SU-DHL-6 (cell line): ENCODE results near the gene ST14.

Experiments used
- H2AFZ ChIP-seq: fragments of 200-600 bp; sonication (generic); 2 replicates; pipeline ENCODE4 v1.6.1; 2014; ENCODE audit warnings: low read depth, mild to moderate bottlenecking, moderate library complexity, mixed read lengths, antibody characterized with exemption, low read length; ENCODE audit not compliant: severe bottlenecking
- H3F3A ChIP-seq: fragments of 200-600 bp; shearing (Covaris generic); 2 replicates; pipeline ENCODE4 v1.6.0; 2016; ENCODE audit warnings: antibody characterized with exemption, mild to moderate bottlenecking; ENCODE audit not compliant: insufficient read depth
- H3K27ac ChIP-seq: fragments of 200-600 bp; sonication (generic); 2 replicates; pipeline ENCODE4 v1.5.1; 2016; ENCODE audit warnings: low read depth, mild to moderate bottlenecking, low read length, moderate library complexity, mixed read lengths
- H3K27me3 ChIP-seq: fragments of 200-600 bp; sonication (generic), shearing (Covaris generic); 2 replicates; pipeline ENCODE4 v1.6.0; 2014; ENCODE audit warnings: mild to moderate bottlenecking, low read length
- H3K36me3 ChIP-seq: fragments of 200-600 bp; sonication (generic); 2 replicates; pipeline ENCODE4 v1.6.1; 2014; ENCODE audit warnings: mild to moderate bottlenecking, low read length, mixed read lengths
- H3K4me2 ChIP-seq: fragments of 300-600, 200-600 bp; shearing (Covaris generic), sonication (generic); 2 replicates; pipeline ENCODE4 v1.6.0; 2014; ENCODE audit warnings: low read length, low read depth, mild to moderate bottlenecking; ENCODE audit not compliant: poor library complexity, severe bottlenecking
- H3K4me3 ChIP-seq: fragments of 200-600 bp; sonication (generic); 2 replicates; pipeline ENCODE4 v1.5.1; 2014; ENCODE audit warnings: antibody characterized with exemption, low read length, mild to moderate bottlenecking, mixed read lengths; ENCODE audit not compliant: insufficient read depth, poor library complexity, severe bottlenecking
- H3K79me2 ChIP-seq: fragments of 200-600 bp; sonication (generic); 2 replicates; pipeline ENCODE4 v1.6.1; 2014; ENCODE audit warnings: mild to moderate bottlenecking, low read length, moderate library complexity; ENCODE audit not compliant: insufficient read depth
- H3K9ac ChIP-seq: fragments of 200-600 bp; sonication (generic); 2 replicates; pipeline ENCODE4 v1.7.0; 2014; ENCODE audit warnings: mild to moderate bottlenecking, low read length
- H3K9me2 ChIP-seq: fragments of 200-600 bp; sonication (generic); replicated peaks from 2 replicates; pipeline ENCODE4 v1.6.1; 2014; ENCODE audit warnings: low read length; ENCODE audit not compliant: insufficient read depth
- H3K9me3 ChIP-seq: fragments of 200-600 bp; sonication (generic); 2 replicates; pipeline ENCODE4 v1.6.1; 2014; ENCODE audit warnings: low read length, mixed read lengths; ENCODE audit not compliant: insufficient read depth
- H4K20me1 ChIP-seq: fragments of 200-600 bp; sonication (generic); 2 replicates; pipeline ENCODE4 v1.6.1; 2014; ENCODE audit warnings: low read depth, mild to moderate bottlenecking, antibody characterized with exemption, low read length, moderate library complexity, mixed read lengths
- EZH2phosphoT487 ChIP-seq: fragments of 200-600 bp; sonication (generic), shearing (Covaris generic); conservative IDR thresholded peaks from 2 replicates; pipeline ENCODE4 v1.6.1; 2018; ENCODE audit warnings: mild to moderate bottlenecking, antibody characterized with exemption, low read length, moderate library complexity, mixed read lengths
- TF ChIP-seq, protein P1 (sequence below): fragments of 200-600 bp; sonication (generic); IDR thresholded peaks from one replicate; pipeline ENCODE4 v1.5.1; 2017; ENCODE audit warnings: antibody characterized with exemption, mild to moderate bottlenecking, low read length, moderate library complexity; ENCODE audit not compliant: insufficient read depth, poor library complexity, severe bottlenecking

The ST14 gene

DNA sequence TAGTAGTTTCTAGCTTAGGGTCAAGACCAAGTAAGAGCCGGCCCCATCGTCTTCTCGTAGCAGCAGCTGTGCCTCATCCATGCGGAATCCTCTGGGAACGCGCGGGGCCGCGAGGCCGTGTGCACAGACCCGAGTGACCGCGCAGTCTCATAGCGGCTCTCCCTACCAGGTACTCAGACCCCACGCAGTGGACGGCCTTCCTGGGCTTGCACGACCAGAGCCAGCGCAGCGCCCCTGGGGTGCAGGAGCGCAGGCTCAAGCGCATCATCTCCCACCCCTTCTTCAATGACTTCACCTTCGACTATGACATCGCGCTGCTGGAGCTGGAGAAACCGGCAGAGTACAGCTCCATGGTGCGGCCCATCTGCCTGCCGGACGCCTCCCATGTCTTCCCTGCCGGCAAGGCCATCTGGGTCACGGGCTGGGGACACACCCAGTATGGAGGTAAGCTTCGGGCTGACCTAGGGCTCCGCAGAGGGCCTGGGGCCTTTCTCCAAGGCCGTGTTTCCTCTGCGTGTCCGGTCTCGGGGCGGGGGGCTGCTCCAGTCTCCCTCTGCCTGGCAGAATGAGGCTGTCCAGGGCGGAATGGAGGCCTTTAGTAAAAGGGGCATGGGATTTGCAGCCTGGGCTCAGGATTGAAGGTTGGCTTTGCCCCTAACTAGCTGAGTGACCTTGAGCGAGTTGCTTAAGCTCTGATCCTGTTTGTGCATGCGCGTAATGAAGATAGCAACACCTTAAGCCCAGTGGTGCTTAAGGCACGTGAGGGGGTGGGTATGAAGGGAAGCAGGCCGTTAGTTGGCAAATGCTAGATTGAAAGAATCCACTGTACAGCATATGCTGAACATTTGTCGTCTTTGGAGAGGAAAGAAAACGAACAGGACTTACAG is 48.9 kb downstream of the ST14 start:
- Histone ChIP-seq H3K4me2 (no peak overlapping the region), H4K20me1 (no peaks in the 10 kb centered on the region), H3K9me3 (no peaks in the 10 kb centered on the region), H2AFZ (no peak overlapping the region), H3K79me2 (no peaks in the 10 kb centered on the region), H3K9me2 (no peaks in the 10 kb centered on the region), H3F3A (no peaks in the 10 kb centered on the region), H3K9ac (no peak overlapping the region), H3K27ac (no peak overlapping the region), H3K27me3 (no peaks in the 10 kb centered on the region), H3K36me3 (no peaks in the 10 kb centered on the region), H3K4me3 (no peak overlapping the region)
- TF ChIP-seq EZH2phosphoT487 = no peak
- TF ChIP-seq, protein P1, sequence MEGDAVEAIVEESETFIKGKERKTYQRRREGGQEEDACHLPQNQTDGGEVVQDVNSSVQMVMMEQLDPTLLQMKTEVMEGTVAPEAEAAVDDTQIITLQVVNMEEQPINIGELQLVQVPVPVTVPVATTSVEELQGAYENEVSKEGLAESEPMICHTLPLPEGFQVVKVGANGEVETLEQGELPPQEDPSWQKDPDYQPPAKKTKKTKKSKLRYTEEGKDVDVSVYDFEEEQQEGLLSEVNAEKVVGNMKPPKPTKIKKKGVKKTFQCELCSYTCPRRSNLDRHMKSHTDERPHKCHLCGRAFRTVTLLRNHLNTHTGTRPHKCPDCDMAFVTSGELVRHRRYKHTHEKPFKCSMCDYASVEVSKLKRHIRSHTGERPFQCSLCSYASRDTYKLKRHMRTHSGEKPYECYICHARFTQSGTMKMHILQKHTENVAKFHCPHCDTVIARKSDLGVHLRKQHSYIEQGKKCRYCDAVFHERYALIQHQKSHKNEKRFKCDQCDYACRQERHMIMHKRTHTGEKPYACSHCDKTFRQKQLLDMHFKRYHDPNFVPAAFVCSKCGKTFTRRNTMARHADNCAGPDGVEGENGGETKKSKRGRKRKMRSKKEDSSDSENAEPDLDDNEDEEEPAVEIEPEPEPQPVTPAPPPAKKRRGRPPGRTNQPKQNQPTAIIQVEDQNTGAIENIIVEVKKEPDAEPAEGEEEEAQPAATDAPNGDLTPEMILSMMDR = no peak

DNA sequence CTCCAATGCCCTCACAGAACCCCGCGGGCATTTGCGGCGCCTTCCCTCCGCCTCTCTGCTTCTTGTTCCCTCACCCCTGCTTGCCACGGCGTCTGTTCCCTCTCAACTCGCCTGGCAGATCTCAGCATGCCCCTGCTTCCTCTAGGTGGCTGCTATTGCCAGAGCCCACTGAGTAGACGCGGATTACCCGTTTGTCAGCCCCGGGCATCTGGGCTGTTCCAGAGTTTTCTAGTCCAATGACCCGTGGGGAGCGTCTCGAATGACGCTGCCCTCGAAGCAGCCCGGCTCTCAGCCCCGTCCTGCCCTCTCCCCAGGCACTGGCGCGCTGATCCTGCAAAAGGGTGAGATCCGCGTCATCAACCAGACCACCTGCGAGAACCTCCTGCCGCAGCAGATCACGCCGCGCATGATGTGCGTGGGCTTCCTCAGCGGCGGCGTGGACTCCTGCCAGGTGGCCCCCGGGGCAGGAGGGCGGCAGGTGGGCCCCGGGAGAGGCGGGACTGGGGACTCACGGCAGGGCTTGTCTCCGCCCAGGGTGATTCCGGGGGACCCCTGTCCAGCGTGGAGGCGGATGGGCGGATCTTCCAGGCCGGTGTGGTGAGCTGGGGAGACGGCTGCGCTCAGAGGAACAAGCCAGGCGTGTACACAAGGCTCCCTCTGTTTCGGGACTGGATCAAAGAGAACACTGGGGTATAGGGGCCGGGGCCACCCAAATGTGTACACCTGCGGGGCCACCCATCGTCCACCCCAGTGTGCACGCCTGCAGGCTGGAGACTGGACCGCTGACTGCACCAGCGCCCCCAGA is 49.7 kb downstream of the ST14 start:
- TF ChIP-seq, protein P1 = no peak
- no peak for TF ChIP-seq EZH2phosphoT487
- H3K27me3 ChIP-seq = no peaks in the 10 kb centered on the region
- no peaks in the 10 kb centered on the region for H3K36me3 ChIP-seq
- H3K9me2 ChIP-seq = no peaks in the 10 kb centered on the region
- H3K4me2 ChIP-seq = no peak overlapping the region
- no peaks in the 10 kb centered on the region for H3K79me2 ChIP-seq
- H3K9ac ChIP-seq = no peak overlapping the region
- H4K20me1 ChIP-seq = no peaks in the 10 kb centered on the region
- H3K4me3 ChIP-seq = no peak overlapping the region
- no peaks in the 10 kb centered on the region for H3K9me3 ChIP-seq
- no peaks in the 10 kb centered on the region for H3F3A ChIP-seq
- no peak overlapping the region for H3K27ac ChIP-seq
- no peak overlapping the region for H2AFZ ChIP-seq

DNA sequence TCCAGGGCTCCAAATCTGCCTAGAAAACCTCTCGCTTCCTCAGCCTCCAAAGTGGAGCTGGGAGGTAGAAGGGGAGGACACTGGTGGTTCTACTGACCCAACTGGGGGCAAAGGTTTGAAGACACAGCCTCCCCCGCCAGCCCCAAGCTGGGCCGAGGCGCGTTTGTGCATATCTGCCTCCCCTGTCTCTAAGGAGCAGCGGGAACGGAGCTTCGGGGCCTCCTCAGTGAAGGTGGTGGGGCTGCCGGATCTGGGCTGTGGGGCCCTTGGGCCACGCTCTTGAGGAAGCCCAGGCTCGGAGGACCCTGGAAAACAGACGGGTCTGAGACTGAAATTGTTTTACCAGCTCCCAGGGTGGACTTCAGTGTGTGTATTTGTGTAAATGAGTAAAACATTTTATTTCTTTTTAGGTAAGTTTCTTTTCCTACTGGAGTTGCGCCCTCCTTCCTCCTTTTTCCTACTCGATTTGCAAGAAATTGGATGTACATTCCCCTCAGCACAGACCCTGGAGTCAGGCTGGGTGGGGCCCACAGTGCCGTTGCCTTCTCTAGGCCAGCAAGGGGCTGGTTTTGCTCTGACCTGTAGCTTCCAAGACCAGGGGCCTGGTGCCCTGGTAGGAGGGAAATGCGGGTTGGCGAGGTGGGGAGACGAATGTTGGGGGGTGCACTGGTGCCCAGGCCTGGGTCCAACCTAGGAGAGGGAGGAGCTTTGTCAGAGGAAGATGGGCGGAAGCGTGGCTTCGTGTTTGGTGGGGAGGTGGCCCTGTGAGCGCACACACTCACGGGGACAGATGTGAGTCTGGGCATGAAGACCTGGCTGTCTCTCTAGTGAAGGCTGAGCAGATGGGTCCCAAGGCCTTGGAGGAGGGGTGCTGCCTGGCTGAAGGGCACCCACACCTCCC is 50.6 kb downstream of the ST14 start:
- H3K4me3 ChIP-seq = no peak overlapping the region
- no peaks in the 10 kb centered on the region for H3K9me3 ChIP-seq
- H2AFZ ChIP-seq = no peak overlapping the region
- H4K20me1 ChIP-seq = no peaks in the 10 kb centered on the region
- no peak overlapping the region for H3K9ac ChIP-seq
- no peaks in the 10 kb centered on the region for H3K9me2 ChIP-seq
- no peak overlapping the region for H3K27ac ChIP-seq
- H3K36me3 ChIP-seq = no peaks in the 10 kb centered on the region
- no peaks in the 10 kb centered on the region for H3F3A ChIP-seq
- no peaks in the 10 kb centered on the region for H3K79me2 ChIP-seq
- TF ChIP-seq, protein P1 = no peak
- TF ChIP-seq EZH2phosphoT487 = no peak
- H3K27me3 ChIP-seq = no peaks in the 10 kb centered on the region
- H3K4me2 ChIP-seq = no peak overlapping the region
